Measurements from ENCODE around the gene PHF14. TPM values are rescaled to one million over a fixed set of nuclear protein-coding genes. Genes with fewer than 3 reads are reported as not detected.
A peak's percentile ranks its signal among the peaks of the same experiment; 100 is the strongest.
"Not testable (repeated sequence)": the region's sequence is repeated elsewhere in the genome, so short reads cannot be mapped to it uniquely, and the experiment has no call there.

Gene PHF14
- total RNA-seq, 1 donor from 2014 or later = 39.3 TPM

DNA sequence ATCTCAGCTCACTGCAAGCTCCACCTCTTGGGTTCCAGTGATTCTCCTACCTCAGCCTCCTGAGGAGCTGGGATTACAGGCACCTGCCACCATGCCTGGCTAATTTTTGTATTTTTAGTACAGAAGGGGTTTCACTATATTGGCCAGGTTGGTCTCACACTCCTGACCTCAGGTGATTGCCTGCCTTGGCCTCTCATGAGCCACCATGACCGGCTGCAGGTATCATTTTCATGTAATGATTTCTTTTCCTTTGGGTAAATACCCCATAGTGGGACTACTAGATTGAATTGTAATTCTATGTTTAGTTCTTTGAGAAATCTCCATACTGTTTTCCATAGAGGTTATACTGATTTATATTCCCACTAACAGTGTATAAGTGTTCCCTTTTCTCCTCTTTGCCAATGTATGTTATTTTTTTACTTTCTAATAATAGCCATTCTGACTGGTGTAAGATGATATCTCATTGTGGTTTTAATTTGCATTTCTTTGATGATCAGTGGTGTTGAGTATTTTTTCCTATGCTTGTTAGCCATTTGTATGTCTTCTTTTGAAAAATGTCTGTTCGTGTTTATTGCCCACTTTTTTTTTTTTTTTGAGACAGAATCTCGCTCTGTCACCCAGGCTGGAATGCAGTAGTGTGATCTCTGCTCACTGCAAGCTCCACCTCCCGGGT is 20.5 kb upstream of the PHF14 start:
- H3K4me1 Mint-ChIP-seq (ENCODE audit: low read depth); H3K27ac Mint-ChIP-seq; H3K36me3 Mint-ChIP-seq (ENCODE audit: low read depth); H3K4me3 Mint-ChIP-seq (ENCODE audit: low read depth); H3K9me3 Mint-ChIP-seq; intact Hi-C loops (cut with micrococcal nuclease); DNase-seq (ENCODE audit: low spot score): not testable (repeated sequence)
- H3K27me3 Mint-ChIP-seq (ENCODE audit: low read depth) = peaks cover 12% of the 10 kb centered on the region

DNA sequence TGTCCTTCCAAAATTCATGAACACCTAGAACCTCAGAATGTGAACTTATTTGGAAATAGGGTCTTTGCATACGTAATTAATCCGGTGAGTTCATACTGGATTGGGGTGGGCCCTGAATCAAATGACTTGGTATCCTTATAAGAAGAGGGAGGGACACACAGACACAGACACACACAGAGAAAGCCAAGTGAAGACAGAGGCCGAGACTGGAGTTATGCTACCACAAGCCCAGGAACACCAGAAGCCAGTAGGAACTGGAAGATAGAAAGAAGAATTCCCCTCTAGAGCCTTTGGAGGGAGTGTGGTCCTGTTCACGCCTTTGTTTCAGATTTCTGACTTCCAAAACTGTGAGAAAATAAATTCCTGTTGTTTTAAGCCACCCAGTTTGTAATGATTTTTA is 17.1 kb upstream of the PHF14 start:
- no peak overlapping the region for H3K27ac Mint-ChIP-seq
- H3K27me3 Mint-ChIP-seq (ENCODE audit: low read depth) = peaks cover 18% of the 10 kb centered on the region
- no peaks in the 10 kb centered on the region for H3K36me3 Mint-ChIP-seq (ENCODE audit: low read depth)
- H3K9me3 Mint-ChIP-seq = no peaks in the 10 kb centered on the region
- no peak for DNase-seq (ENCODE audit: low spot score)
- no peaks in the 10 kb centered on the region for H3K4me1 Mint-ChIP-seq (ENCODE audit: low read depth)
- no peak overlapping the region for H3K4me3 Mint-ChIP-seq (ENCODE audit: low read depth)
- intact Hi-C loops (cut with micrococcal nuclease) = no loop called here

DNA sequence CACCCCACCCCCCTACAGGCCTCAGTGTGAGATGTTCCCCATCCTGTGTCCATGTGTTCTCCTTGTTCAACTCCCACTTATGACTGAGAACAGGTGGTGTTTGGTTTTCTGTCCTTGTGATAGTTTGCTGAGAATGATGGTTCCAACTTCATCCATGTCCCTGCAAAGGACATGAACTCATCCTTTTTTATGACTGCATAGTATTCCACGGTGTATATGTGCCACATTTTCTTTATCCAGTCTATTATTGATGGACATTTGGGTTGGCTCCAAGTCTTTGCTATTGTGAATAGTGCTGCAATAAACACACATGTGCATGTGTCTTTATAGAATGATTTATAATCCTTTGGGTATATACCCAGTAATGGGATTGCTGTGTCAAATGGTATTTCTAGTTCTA is 13.4 kb upstream of the PHF14 start:
- H3K9me3 Mint-ChIP-seq; H3K36me3 Mint-ChIP-seq (ENCODE audit: low read depth); H3K4me3 Mint-ChIP-seq (ENCODE audit: low read depth); DNase-seq (ENCODE audit: low spot score); H3K4me1 Mint-ChIP-seq (ENCODE audit: low read depth); intact Hi-C loops (cut with micrococcal nuclease); H3K27ac Mint-ChIP-seq: not testable (repeated sequence)
- peaks cover 41% of the 10 kb centered on the region for H3K27me3 Mint-ChIP-seq (ENCODE audit: low read depth)

DNA sequence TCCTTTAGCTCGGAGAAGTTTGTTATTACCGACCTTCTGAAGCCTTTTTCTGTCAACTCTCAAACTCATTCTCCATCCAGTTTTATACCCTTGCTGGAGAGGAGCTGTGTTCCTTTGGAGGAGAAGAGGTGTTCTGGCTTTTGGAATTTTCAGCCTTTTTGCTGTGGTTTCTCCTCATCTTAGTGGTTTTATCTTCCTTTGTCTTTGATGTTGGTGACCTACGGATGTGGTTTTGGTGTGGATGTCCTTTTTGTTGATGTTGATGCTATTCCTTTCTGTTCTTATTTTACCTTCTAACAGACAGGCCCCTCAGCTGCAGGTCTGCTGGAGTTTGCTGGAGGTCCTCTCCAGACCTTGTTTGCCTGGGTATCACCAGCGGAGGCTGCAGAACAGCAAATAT is 8.7 kb upstream of the PHF14 start:
- H3K36me3 Mint-ChIP-seq (ENCODE audit: low read depth); H3K4me3 Mint-ChIP-seq (ENCODE audit: low read depth); DNase-seq (ENCODE audit: low spot score); intact Hi-C loops (cut with micrococcal nuclease); H3K27ac Mint-ChIP-seq: not testable (repeated sequence)
- peaks cover 11% of the 10 kb centered on the region for H3K9me3 Mint-ChIP-seq
- peaks cover 13% of the 10 kb centered on the region for H3K4me1 Mint-ChIP-seq (ENCODE audit: low read depth)
- H3K27me3 Mint-ChIP-seq (ENCODE audit: low read depth) = peaks cover 46% of the 10 kb centered on the region

DNA sequence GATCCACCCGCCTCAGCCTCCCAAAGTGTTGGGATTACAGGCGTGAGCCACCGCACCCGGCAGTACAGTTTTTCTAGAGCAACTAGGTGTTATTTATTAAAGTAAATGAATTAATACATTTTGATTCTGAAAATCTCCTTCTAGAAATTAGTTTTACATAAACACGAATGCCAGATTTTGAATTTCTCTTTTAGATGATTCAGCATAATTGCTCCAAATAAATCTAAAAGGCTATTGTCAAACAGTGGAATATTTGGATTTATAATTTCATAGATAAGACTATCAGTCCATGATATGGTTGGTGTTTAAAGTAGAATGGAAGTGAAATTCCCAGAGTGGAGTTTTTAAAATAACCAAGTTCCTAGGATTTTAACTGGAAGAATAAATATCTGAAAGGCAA is 1.5 kb upstream of the PHF14 start:
- H3K27me3 Mint-ChIP-seq (ENCODE audit: low read depth) = peaks cover 19% of the 10 kb centered on the region
- no peaks in the 10 kb centered on the region for H3K9me3 Mint-ChIP-seq
- intact Hi-C loops (cut with micrococcal nuclease) = loop anchor here (2.0 to 5.0 kb wide), 3 partner anchors 149 to 370 kb away; no protein-coding TSS in a partner anchor
- H3K27ac Mint-ChIP-seq = no peak overlapping the region
- no peak for DNase-seq (ENCODE audit: low spot score)
- H3K4me3 Mint-ChIP-seq (ENCODE audit: low read depth) = no peak overlapping the region
- peaks cover 35% of the 10 kb centered on the region for H3K4me1 Mint-ChIP-seq (ENCODE audit: low read depth)
- peaks cover 24% of the 10 kb centered on the region for H3K36me3 Mint-ChIP-seq (ENCODE audit: low read depth)

DNA sequence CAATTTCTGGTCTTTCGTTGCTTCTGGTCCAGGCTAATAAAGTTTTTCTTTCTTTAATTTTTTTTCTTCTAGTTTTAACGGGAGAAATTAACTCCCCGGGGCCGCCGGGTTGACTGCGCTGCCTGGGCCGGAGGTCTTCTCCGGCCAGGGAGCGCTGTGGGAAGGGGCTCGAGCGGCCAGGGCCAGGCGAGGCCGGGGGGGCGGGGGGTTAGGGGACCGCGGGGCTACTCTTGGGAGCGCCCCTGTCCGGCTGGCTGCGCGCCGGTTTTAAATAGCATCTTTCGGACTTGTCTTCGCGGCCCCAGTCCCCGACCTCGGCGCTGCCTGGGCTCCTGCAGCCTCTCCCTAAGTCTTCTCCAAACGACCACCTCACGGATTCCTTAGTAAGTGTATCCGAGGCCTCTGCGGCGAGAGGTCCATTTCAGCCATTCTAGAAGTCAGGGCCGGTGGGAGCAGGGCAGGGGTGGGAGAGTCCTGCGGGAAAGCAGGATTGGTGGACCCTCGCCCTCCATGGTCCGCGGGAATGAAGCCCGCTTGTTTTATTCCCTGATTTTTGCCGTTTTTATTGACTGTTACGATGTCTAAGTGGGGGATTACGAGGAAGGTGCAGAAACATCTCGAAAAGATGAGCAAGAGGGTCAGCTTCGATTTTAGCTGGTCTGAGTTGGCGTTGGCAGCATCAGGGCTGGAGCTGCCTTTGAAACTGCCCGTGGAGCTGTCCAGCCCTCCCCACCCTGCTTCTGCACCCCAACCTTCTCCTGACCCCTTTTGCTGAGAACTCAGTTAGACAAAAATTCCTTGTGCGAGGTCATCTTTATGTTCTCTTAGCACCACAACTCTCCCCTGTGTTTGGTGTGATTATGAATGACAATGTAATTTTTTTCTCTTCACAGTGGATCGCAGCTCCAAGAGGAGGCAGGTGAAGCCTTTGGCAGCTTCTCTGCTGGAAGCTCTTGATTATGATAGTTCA is 555 bp downstream of the PHF14 start:
- H3K27ac Mint-ChIP-seq = peak overlapping the region; percentile 92
- peaks cover 40% of the 10 kb centered on the region for H3K4me1 Mint-ChIP-seq (ENCODE audit: low read depth)
- peaks cover 9% of the 10 kb centered on the region for H3K27me3 Mint-ChIP-seq (ENCODE audit: low read depth)
- H3K36me3 Mint-ChIP-seq (ENCODE audit: low read depth) = peaks cover 40% of the 10 kb centered on the region
- peak; percentile 21 for DNase-seq (ENCODE audit: low spot score)
- intact Hi-C loops (cut with micrococcal nuclease) = loop anchor here (1.0 to 5.0 kb wide), 6 partner anchors 34 to 368 kb away; a partner anchor contains a TSS
- peak overlapping the region; percentile 95 for H3K4me3 Mint-ChIP-seq (ENCODE audit: low read depth)
- H3K9me3 Mint-ChIP-seq = peaks cover 3% of the 10 kb centered on the region

DNA sequence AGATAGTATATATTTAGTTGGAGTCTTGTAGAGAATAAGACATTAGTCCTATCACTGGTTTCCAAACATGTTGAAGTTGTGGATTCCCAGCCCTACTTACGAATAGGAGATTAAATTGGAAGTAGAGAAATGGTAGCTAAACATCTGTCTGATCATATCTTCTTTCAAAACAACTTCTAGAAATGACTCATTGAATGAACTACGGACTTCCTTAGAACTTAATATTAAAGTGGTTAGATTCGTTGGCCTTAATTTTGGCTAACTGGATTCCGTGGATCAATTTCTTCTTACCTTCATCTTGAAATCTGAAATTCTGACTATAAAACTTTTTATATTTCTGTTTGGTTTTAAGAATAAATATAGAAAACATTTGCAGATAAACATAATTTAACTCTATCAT is 3.4 kb downstream of the PHF14 start:
- Mint-ChIP-seq H3K4me1 (ENCODE audit: low read depth) (peaks cover 53% of the 10 kb centered on the region), H3K36me3 (ENCODE audit: low read depth) (peaks cover 54% of the 10 kb centered on the region), H3K4me3 (ENCODE audit: low read depth) (no peak overlapping the region), H3K9me3 (peaks cover 3% of the 10 kb centered on the region), H3K27me3 (ENCODE audit: low read depth) (no peaks in the 10 kb centered on the region), H3K27ac (no peak overlapping the region)
- no peak for DNase-seq (ENCODE audit: low spot score)
- intact Hi-C loops (cut with micrococcal nuclease) = no loop called here

DNA sequence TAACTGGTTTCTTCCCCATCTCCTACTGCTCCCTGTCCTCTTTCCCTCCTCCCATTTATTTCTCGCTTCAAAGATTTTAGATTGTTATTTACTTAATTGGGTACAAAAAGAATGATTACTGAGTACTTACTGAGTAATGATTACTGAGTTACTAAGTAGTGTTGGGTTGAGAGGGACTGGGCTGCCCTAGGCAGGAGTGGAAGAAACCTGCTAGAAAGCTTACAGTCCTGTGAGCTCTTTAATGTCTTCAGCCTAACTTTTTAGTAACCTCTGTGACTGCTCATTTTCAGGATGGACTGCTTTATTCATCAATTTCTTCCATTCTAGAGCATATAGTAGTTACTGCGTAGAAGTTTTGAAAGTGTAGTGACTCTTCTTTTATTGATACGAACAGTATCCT is 7.6 kb downstream of the PHF14 start:
- H3K4me3 Mint-ChIP-seq (ENCODE audit: low read depth) = no peak overlapping the region
- H3K4me1 Mint-ChIP-seq (ENCODE audit: low read depth) = peaks cover 31% of the 10 kb centered on the region
- no peak for DNase-seq (ENCODE audit: low spot score)
- H3K27me3 Mint-ChIP-seq (ENCODE audit: low read depth) = no peaks in the 10 kb centered on the region
- no peak overlapping the region for H3K27ac Mint-ChIP-seq
- intact Hi-C loops (cut with micrococcal nuclease) = no loop called here
- peaks cover 58% of the 10 kb centered on the region for H3K36me3 Mint-ChIP-seq (ENCODE audit: low read depth)
- H3K9me3 Mint-ChIP-seq = peaks cover 3% of the 10 kb centered on the region

DNA sequence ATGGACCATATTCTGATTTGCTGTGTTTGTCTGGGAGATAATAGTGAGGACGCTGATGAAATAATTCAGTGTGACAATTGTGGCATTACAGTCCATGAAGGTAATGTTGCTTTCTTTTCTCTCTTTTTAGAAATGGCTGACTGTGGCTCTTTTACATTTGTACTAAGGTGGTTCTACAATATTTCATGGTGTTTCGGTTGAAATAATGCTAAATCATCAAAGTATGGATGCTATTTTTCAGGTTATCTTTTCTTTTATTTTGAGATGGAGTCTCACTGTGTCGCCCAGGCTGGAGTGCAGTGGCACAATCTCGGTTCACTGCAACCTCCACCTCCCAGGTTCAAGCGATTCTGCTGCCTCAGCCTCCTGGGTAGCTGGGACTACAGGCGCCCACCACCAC is 17.1 kb downstream of the PHF14 start:
- H3K27ac Mint-ChIP-seq; H3K9me3 Mint-ChIP-seq; H3K4me3 Mint-ChIP-seq (ENCODE audit: low read depth); DNase-seq (ENCODE audit: low spot score); H3K27me3 Mint-ChIP-seq (ENCODE audit: low read depth); H3K4me1 Mint-ChIP-seq (ENCODE audit: low read depth); intact Hi-C loops (cut with micrococcal nuclease): not testable (repeated sequence)
- peaks cover 53% of the 10 kb centered on the region for H3K36me3 Mint-ChIP-seq (ENCODE audit: low read depth)

DNA sequence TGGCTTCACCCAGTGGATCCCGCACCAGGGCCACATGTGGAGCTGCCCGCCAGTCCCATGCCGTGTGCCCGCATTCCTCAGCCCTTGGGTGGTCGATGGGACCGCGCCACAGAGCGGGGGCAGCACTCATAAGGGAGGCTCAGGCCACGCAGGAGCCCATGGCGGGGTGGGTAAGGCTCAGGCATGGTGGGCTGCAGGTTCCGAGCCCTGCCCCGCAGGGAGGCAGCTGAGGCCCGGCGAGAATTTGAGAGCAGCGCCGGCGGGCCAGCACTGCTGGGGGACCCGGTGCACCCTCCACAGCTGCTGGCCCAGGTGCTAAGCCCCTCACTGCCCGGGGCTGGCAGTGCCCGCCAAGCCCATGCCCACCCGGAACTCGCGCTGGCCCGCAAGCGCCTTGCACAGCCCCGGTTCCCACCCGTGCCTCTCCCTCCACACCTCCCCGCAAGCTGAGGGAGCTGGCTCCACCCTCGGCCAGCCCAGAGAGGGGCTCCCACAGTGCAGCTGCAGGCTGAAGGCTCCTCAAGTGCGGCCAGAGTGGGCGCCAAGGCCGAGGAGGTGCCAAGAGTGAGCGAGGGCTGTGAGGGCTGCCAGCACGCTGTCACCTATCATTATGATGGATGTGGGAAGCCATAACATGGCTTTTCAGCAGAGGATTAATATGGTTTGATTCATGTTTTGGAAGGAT is 22.0 kb downstream of the PHF14 start:
- H3K9me3 Mint-ChIP-seq; DNase-seq (ENCODE audit: low spot score); H3K27ac Mint-ChIP-seq; intact Hi-C loops (cut with micrococcal nuclease); H3K27me3 Mint-ChIP-seq (ENCODE audit: low read depth); H3K4me3 Mint-ChIP-seq (ENCODE audit: low read depth): not testable (repeated sequence)
- H3K4me1 Mint-ChIP-seq (ENCODE audit: low read depth) = peaks cover 21% of the 10 kb centered on the region
- peaks cover 61% of the 10 kb centered on the region for H3K36me3 Mint-ChIP-seq (ENCODE audit: low read depth)

DNA sequence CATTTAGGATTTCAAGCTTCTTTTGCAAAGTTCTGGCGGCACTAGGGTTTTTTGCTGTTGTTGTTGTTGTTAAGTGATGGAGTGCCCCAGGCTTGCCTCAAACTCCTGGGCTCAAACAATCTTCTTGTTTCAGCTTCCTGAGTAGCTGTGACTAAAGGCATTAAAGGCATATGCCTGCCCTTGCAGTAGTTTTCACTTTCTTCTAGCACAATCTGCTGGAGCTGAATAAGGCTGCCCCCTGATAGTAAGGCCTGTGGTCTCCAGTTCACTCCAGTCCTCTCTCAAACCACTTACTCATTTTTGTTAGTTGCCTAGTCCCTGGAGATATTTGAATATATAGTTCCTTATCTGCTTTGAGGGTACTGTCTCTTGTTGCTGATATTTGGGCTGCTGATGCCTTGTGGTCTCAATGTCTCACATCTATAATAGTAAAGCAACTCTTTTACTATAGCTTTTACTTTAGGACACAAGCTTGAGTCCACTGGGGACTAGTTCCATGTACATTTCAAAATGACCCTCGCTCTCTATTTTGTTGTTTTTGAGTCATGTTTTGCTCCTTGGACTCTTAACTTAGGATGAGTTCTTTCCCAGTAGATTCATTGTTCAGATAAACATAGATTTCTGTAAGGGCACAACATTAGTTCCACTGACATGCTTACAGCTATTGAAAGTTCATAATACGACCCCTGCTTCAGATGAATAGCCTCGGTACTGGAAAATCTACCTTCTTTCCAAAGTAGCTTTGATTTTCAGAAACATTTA is 25.5 kb downstream of the PHF14 start:
- Mint-ChIP-seq H3K9me3 (peaks cover 4% of the 10 kb centered on the region), H3K27me3 (ENCODE audit: low read depth) (no peaks in the 10 kb centered on the region), H3K4me1 (ENCODE audit: low read depth) (peaks cover 25% of the 10 kb centered on the region), H3K4me3 (ENCODE audit: low read depth) (no peak overlapping the region), H3K36me3 (ENCODE audit: low read depth) (peaks cover 58% of the 10 kb centered on the region), H3K27ac (peak overlapping the region; percentile 38)
- DNase-seq (ENCODE audit: low spot score) = no peak
- intact Hi-C loops (cut with micrococcal nuclease) = no loop called here

DNA sequence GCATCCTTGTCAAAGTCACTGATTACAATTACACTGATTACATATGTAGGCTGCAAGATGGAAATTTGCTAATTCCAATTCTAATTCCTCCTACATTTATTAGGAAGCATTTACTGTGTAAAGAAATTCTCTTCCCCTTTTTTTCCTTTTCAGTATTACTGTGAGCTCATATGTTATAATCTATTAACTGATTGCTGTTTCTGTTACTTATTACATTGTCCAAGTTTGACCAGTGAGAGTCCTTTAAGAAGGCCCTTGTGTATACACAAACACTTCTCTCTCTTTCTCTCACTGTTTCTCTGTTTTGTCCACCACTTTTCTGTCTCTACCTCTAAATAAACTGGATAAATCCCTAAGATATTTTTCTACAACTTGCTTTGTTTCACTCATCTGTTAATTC is 31.5 kb downstream of the PHF14 start:
- H3K4me1 Mint-ChIP-seq (ENCODE audit: low read depth) = peaks cover 11% of the 10 kb centered on the region
- intact Hi-C loops (cut with micrococcal nuclease) = no loop called here
- no peak for DNase-seq (ENCODE audit: low spot score)
- H3K9me3 Mint-ChIP-seq = no peaks in the 10 kb centered on the region
- no peak overlapping the region for H3K27ac Mint-ChIP-seq
- H3K4me3 Mint-ChIP-seq (ENCODE audit: low read depth) = no peak overlapping the region
- peaks cover 46% of the 10 kb centered on the region for H3K36me3 Mint-ChIP-seq (ENCODE audit: low read depth)
- H3K27me3 Mint-ChIP-seq (ENCODE audit: low read depth) = no peaks in the 10 kb centered on the region

Data from activated T-helper 2 cell treated with anti-CD3 and anti-CD28 coated beads, Interferon-gamma antibody, Interleukin-2, Interleukin-4, amounts not matched to agents 10 μg/mL and 5 μg/mL and 100 μg/mL, durations not matched to agents 14 hours and 24 hours and 36 hours (primary cell).